HepG2 (cell line): ENCODE results near the gene GSTM4. TPM values are rescaled to one million over a fixed set of nuclear protein-coding genes. Genes with fewer than 3 reads are reported as not detected.

ENCODE experiments used
- ZMAT3 ChIP-seq: sonication (generic); formaldehyde crosslinking; conservative IDR thresholded peaks from 2 replicates; pipeline ENCODE4 v1.7.0; 2021; ENCODE audit warnings: missing genetic modification reagents
- ZNF20 ChIP-seq: sonication (generic); formaldehyde crosslinking; IDR thresholded peaks from 2 replicates; pipeline ENCODE4 v1.4.0; 2020; ENCODE audit warnings: mild to moderate bottlenecking, moderate library complexity, missing genetic modification reagents
- ZNF503 ChIP-seq: sonication (generic); formaldehyde crosslinking; IDR thresholded peaks from 2 replicates; pipeline ENCODE4 v1.4.0; 2020; ENCODE audit warnings: missing genetic modification reagents
- ZNF556 ChIP-seq: sonication (generic); formaldehyde crosslinking; IDR thresholded peaks from 2 replicates; pipeline ENCODE4 v1.4.0; 2020; ENCODE audit warnings: mild to moderate bottlenecking, missing genetic modification reagents, borderline replicate concordance
- polyA plus RNA-seq, 8 experiments: library from polyadenylated mRNA; depleted of rRNA in 3 of 8; stranded (reverse) in 7 of 8; unstranded in 1 of 8; fragments of >200 nt; fragmentation: Illumina TruSeq in 4 of 8; extraction: Trizol in 4 of 8; gene quantifications; 2 replicates each; pipeline versions ENCODE4 v1.2.1 to v1.2.3, GENCODE V29; 2011 to 2016; ENCODE audit warnings: low read depth in 4 of 8, missing spikeins in 1 of 8, mixed read lengths in 1 of 8; ENCODE audit not compliant: insufficient read depth in 1 of 8
- total RNA-seq, 5 experiments: library from RNA; depleted of rRNA; stranded (reverse); fragments of >200 nt; fragmentation: Illumina TruSeq; extraction: Trizol; gene quantifications; 2 replicates each; pipeline ENCODE4 v1.2.3, GENCODE V29; 2016; ENCODE audit warnings: low read depth in 1 of 5
- TF ChIP-seq, protein P1 (sequence below): sonication (generic); formaldehyde crosslinking; conservative IDR thresholded peaks from 2 replicates; pipeline ENCODE4 v1.4.0; 2020; ENCODE audit warnings: missing genetic modification reagents

GSTM4 gene
- total and polyA plus RNA-seq, 2 of the 13 experiments (the other 11 are each of a cell fraction or from before 2014, with no cell fraction given), result 25.3 to 40.8 TPM

- no peak for TF ChIP-seq ZNF20 (CRISPR knock-in tag)
- TF ChIP-seq, protein P1, sequence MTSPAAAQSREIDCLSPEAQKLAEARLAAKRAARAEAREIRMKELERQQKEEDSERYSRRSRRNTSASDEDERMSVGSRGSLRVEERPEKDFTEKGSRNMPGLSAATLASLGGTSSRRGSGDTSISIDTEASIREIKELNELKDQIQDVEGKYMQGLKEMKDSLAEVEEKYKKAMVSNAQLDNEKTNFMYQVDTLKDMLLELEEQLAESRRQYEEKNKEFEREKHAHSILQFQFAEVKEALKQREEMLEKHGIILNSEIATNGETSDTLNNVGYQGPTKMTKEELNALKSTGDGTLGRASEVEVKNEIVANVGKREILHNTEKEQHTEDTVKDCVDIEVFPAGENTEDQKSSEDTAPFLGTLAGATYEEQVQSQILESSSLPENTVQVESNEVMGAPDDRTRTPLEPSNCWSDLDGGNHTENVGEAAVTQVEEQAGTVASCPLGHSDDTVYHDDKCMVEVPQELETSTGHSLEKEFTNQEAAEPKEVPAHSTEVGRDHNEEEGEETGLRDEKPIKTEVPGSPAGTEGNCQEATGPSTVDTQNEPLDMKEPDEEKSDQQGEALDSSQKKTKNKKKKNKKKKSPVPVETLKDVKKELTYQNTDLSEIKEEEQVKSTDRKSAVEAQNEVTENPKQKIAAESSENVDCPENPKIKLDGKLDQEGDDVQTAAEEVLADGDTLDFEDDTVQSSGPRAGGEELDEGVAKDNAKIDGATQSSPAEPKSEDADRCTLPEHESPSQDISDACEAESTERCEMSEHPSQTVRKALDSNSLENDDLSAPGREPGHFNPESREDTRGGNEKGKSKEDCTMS (CRISPR knock-in tag), result no peak
- TF ChIP-seq ZNF503 (CRISPR knock-in tag), result no peak
- no peak for TF ChIP-seq ZNF556 (CRISPR knock-in tag)
- no peak for TF ChIP-seq ZMAT3 (CRISPR knock-in tag)
These were observed 24.1 kb upstream of the GSTM4 start (continued) for GRCh38 chr1:109631513-109632505.
